ENCODE data around the gene RASSF9. TPM values are rescaled to one million over a fixed set of nuclear protein-coding genes. Genes with fewer than 3 reads are reported as not detected.

Gene RASSF9
- total RNA-seq, 6 experiments from 2014 or later: 0.31 to 0.77 (median 0.60) TPM

DNA sequence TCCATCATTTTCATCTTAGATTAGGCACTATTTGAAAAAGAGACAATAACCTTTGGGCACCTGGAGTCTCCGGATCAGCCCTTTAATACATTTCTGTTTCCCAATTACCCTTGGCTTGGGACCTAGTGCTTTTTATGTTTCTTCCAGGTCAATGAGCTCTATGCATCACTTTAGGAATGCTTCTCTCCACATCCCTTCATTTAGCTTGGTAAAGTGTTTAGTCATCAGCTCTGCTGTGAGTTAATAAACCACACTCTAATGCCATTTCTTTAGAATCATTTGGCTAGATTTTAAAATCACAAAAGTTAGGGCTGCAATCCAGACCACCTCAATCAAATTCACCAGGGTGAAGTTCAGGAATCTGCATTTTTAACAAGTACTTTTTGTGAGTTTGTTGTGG lies 41.7 kb downstream of the RASSF9 start:
- intact Hi-C loops (cut with DNase I): no loop called here
- Histone ChIP-seq H3K36me3 (no peaks in the 10 kb centered on the region), H3K9me3 (no peaks in the 10 kb centered on the region), H3K4me3 (no peak overlapping the region), H3K27ac (no peak overlapping the region), H3K27me3 (no peaks in the 10 kb centered on the region), H3K4me1 (no peaks in the 10 kb centered on the region)
- no peak for ATAC-seq
- WGBS (ENCODE audit: insufficient coverage, low coverage, low lambda C conversion rate, missing lambda C conversion rate): 55% methylated on average over 1 of the region's 1 CpG
- no peak for DNase-seq
- TF ChIP-seq POLR2A (IDR thresholded peaks at IDR 0.05): no peak
- TF ChIP-seq, protein P1, sequence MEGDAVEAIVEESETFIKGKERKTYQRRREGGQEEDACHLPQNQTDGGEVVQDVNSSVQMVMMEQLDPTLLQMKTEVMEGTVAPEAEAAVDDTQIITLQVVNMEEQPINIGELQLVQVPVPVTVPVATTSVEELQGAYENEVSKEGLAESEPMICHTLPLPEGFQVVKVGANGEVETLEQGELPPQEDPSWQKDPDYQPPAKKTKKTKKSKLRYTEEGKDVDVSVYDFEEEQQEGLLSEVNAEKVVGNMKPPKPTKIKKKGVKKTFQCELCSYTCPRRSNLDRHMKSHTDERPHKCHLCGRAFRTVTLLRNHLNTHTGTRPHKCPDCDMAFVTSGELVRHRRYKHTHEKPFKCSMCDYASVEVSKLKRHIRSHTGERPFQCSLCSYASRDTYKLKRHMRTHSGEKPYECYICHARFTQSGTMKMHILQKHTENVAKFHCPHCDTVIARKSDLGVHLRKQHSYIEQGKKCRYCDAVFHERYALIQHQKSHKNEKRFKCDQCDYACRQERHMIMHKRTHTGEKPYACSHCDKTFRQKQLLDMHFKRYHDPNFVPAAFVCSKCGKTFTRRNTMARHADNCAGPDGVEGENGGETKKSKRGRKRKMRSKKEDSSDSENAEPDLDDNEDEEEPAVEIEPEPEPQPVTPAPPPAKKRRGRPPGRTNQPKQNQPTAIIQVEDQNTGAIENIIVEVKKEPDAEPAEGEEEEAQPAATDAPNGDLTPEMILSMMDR (IDR thresholded peaks at IDR 0.05): no peak

GRCh38 chr12:85784096-85784720 lies 52.0 kb downstream of the RASSF9 start:
- H3K36me3 ChIP-seq: no peaks in the 10 kb centered on the region
- intact Hi-C loops (cut with DNase I): no loop called here

GRCh38 chr12:85782711-85783110 lies 53.5 kb downstream of the RASSF9 start:
- WGBS (ENCODE audit: insufficient coverage, low coverage, low lambda C conversion rate, missing lambda C conversion rate): 75% methylated on average over 1 of the region's 1 CpG
- Histone ChIP-seq H3K27me3 (no peaks in the 10 kb centered on the region), H3K36me3 (no peaks in the 10 kb centered on the region), H3K27ac (no peak overlapping the region), H3K9me3 (no peaks in the 10 kb centered on the region), H3K4me3 (no peak overlapping the region), H3K4me1 (no peaks in the 10 kb centered on the region)
- intact Hi-C loops (cut with DNase I): no loop called here
- TF ChIP-seq, protein P1 (IDR thresholded peaks at IDR 0.05): no peak
- no peak for TF ChIP-seq POLR2A (IDR thresholded peaks at IDR 0.05)
- DNase-seq: no peak
- no peak for ATAC-seq

More at GRCh38 chr12:85784096-85784720, 52.0 kb downstream of the RASSF9 start:
- TF ChIP-seq, protein P1 (IDR thresholded peaks at IDR 0.05): no peak
- TF ChIP-seq POLR2A (IDR thresholded peaks at IDR 0.05): no peak
- Histone ChIP-seq H3K27ac (no peak overlapping the region), H3K9me3 (no peaks in the 10 kb centered on the region), H3K4me3 (no peak overlapping the region), H3K27me3 (no peaks in the 10 kb centered on the region), H3K4me1 (no peaks in the 10 kb centered on the region)
- no peak for ATAC-seq
- DNase-seq: no peak
- 47% methylated on average over 2 of the region's 2 CpGs for WGBS (ENCODE audit: insufficient coverage, low coverage, low lambda C conversion rate, missing lambda C conversion rate)

- ATAC-seq (no peak), DNase-seq (no peak)
- TF ChIP-seq POLR2A (IDR thresholded peaks at IDR 0.05): no peak
- TF ChIP-seq, protein P1 (IDR thresholded peaks at IDR 0.05): no peak
- no peaks in the 10 kb centered on the region for H3K4me1 ChIP-seq
- no peak overlapping the region for H3K27ac ChIP-seq
- H3K4me3 ChIP-seq: no peak overlapping the region
- H3K36me3 ChIP-seq: no peaks in the 10 kb centered on the region
- H3K27me3 ChIP-seq: no peaks in the 10 kb centered on the region
- intact Hi-C loops (cut with DNase I): no loop called here
- H3K9me3 ChIP-seq: no peaks in the 10 kb centered on the region
These were observed 54.4 kb downstream of the RASSF9 start for GRCh38 chr12:85781766-85782165.

DNA sequence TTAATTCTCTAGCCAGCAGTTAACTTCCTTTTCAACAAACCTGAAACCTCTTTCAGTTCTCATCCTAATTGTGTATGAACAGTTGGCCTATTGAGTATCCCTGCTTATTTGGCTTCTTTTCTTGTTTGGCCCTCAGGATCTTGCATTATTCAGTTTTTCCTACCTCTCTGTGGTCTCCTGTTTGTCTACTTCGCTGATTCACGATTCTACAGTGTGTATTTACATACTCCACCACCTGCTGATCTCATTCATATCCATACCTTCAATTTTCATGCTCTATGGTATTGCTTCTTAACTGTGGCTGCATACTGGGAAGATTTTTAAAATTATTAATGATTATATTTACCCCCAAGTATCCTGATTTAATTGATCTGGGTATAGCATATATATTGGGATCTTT lies 56.4 kb downstream of the RASSF9 start:
- 32% methylated on average over 2 of the region's 2 CpGs for WGBS (ENCODE audit: insufficient coverage, low coverage, low lambda C conversion rate, missing lambda C conversion rate)
- no peaks in the 10 kb centered on the region for H3K9me3 ChIP-seq

More for the DNA sequence above, 56.4 kb downstream of the RASSF9 start:
- H3K4me3 ChIP-seq: no peak overlapping the region
- TF ChIP-seq POLR2A (IDR thresholded peaks at IDR 0.05): no peak
- TF ChIP-seq, protein P1 (IDR thresholded peaks at IDR 0.05): no peak
- H3K27ac ChIP-seq: no peak overlapping the region
- no peaks in the 10 kb centered on the region for H3K27me3 ChIP-seq
- no peaks in the 10 kb centered on the region for H3K4me1 ChIP-seq
- ATAC-seq (no peak), DNase-seq (no peak)
- intact Hi-C loops (cut with DNase I): no loop called here
- H3K36me3 ChIP-seq: no peaks in the 10 kb centered on the region

Data from right lobe of liver (tissue), 6 donors.